GM21390 (cell line): Measurements from ENCODE around the gene MROH2A.

Experiments used
- ATAC-seq: cut with Tn5 transposase; IDR thresholded peaks from one replicate; pipeline ENCODE4 v1.9.1; 2021; ENCODE audit not compliant: unreplicated experiment

Gene MROH2A

DNA sequence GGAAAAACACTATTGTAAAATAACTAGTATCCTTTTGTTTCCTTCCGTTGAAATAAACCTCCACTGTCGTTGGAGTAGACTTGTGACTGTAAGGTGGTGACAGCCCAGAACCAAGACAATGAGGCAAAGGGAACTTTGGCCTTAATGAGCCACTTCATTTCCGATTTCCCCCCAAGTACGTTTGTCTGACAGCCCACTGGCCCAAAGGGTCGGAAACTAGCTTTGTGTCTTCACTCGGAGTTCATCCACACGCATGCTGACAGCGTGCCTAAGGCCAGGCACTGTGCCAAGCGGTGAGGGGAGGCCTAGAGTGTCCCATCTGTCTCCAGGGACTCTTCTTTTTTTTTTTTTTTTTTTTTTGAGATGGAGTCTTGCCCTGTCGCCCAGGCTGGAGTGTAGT lies 55.2 kb downstream of the MROH2A start:
- ATAC-seq = no peak

GRCh38 chr2:233835230-233836186 lies 57.4 kb downstream of the MROH2A start:
- ATAC-seq = no peak

- ATAC-seq = no peak
These were observed 58.2 kb downstream of the MROH2A start for GRCh38 chr2:233836359-233836758.

DNA sequence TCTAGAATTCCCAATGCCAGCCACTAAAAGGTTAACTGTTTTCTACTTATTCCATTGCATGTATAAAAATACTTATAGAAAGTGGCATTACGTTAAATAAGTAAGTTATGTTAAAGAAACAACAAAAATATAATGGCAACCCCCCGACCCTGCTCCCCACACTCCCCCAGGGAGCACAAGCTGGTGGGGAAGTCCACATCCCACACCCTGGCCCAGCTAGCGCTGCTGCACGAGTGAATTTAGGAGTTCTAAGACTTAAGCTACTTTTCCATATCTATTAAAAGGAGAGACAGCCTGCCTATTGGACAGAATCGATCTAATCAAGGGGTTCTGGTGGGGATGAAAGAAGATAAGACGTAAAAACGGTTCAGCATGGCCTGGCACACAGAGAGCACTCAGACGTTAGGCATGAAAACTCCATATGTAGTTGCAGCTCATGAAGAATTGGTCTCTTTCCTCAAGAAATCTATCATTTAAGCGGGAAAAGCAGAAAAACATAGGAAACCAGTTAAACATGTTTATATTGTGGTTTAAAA lies 59.6 kb downstream of the MROH2A start:
- ATAC-seq = no peak

GRCh38 chr2:233838251-233838650 lies 60.1 kb downstream of the MROH2A start:
- no peak for ATAC-seq

DNA sequence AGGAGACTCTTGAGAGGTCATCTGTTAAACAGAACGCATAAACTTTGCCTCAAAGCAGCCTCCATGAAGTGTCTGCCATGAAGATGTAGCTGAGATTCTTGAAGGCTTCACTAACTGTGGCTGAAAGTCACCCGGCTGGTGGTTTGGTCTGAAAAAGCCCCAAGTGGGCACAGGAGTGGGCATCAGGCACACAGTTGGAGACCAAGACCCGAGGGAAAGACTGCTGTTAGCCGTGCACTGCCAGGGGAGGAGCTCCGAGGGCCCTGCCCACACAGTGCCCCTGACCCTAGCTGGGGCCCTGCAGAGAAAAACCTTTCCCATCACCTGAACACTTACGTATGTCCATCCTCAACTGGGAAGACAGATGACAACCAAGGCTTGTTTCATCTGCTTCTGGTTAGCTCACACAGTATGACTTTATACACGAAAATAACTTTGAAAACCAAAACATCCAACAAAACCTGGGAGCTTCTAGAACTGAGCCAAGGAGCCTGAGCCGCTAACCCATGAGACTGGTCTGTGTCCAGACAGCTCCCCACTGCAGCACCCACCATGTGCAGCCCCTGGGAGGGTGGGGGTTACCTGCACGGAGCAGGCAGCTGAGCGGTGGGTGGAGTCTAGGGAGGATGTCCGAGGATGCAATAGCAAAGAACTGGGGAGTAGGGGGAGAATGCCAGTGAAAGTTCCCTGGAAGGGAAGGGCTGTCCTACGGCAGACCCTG lies 60.8 kb downstream of the MROH2A start:
- ATAC-seq = no peak

DNA sequence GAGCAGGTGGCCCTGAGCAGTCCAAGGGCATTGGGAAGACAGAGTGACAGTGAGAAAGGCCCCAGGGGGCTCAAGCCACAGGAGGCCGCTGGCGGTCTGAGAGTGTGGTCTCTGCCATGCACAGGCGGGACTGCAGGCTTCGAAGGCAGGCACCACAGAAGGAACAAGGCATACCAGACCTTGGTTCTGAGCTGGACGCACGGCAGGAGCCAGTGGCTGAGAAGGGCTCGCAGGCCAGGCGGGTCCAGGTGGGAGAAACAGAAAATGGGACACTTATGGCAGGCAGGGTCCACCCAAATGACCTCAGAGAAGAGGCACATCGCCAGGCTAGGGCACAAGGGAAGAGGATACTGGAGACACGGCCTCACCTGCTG lies 61.3 kb downstream of the MROH2A start:
- no peak for ATAC-seq

DNA sequence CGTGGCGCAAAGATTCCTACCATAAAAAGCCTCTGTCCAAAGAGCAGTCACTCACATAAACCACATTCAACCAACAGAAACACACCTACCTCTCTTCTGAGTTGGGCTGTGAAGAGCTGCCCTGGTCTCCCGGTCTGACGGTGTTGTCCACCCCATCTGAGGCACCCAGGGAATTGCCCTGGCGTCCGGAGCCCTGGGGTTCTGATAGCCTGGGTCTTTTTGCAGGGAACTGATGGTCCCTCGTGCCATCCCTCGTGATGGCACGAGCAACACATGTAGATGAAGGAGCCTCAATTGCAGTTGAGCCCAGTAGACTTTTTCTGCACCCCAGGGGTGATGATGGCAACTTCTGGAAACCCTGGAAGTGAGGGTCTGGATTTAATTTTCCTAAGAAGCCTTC lies 62.4 kb downstream of the MROH2A start:
- ATAC-seq = no peak

GRCh38 chr2:233841183-233841582 lies 63.1 kb downstream of the MROH2A start:
- no peak for ATAC-seq

DNA sequence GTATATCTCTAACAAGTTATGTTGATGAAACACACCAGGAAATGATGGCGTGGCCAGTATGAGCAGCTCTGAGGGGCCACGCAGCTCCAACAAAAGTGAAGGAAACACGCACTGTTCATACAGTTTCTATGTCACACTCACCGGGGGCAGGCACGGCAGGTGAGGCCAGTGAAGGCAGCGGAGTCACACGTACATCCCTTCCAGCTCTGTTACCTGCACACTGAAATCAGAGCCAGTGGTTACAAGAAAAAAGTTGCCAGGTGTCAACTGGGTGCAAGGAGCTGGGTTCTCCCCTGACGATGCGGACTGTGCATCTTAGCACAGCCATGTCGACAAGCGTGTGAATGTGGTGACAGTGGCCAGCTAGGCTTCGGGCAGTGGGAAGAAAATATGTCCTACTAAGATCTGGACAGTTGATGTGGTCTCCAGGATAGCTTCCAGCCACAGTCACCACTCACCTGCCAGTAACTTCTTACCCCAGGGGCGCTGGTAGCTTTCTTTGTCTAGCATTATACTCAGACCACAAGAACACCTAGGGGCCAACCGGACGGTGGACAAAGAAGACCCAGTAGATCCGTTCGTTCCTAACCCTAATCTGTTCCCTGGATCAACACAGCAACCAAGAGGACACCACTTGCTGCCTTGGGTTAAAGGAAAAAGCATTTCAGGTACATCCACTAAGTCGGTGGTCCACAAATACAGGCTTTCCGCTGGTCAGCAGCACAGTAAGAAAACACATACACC lies 66.1 kb downstream of the MROH2A start:
- no peak for ATAC-seq

- ATAC-seq = no peak
These were observed 66.7 kb downstream of the MROH2A start for GRCh38 chr2:233844836-233845235.

GRCh38 chr2:233845301-233846060 lies 67.4 kb downstream of the MROH2A start:
- no peak for ATAC-seq

- no peak for ATAC-seq
These were observed 68.5 kb downstream of the MROH2A start for GRCh38 chr2:233846387-233847247.

DNA sequence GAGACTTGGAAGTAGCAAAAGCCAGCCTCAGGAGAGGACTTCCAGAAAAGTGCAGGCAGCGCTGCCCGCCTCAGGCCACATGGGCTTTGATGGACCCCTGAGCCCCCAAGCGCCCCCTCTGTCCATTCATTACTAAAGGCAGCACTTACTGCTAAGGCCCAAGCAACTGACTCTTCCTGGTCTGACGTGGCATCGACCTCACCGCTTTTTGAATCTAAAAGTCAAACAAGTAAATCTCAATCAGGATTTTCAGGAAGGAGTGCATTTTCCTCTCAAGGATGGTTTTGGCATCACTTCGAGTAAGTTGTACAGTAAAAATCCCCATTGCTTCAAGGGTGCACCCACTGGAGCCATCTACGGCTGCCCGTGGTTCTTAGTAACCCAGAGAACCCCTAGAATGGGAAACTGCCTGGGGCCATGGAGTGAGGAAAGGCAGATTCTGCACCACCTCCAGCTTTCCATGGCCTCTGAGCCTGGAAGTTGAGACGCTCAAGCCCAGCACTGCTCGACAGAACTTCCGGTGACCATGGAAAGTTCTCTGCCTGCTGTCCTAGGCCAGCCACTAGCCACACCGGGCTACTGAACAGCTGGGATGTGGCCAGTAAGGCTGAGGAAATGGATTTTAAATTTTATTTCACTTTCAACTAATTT lies 69.2 kb downstream of the MROH2A start:
- ATAC-seq = no peak

DNA sequence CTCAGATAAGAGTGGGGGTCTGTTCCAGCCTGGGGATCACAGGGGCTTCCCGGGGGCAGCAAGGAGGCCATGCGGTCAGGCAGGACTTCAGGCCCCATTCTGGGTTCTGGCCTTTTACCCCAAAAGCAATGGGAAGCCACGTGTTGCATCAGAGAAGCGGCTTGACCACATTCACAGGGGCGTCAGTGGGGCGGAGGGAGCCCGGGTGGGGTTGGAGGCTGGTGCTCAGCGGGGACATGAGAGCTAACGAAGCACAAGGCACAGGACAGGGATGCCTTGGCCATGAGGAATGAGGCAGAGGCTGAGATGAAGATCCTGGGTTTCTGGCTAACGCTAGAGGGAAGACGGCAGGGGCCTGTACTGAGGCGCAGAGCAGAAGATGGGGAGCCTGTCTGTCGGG lies 70.1 kb downstream of the MROH2A start:
- no peak for ATAC-seq

DNA sequence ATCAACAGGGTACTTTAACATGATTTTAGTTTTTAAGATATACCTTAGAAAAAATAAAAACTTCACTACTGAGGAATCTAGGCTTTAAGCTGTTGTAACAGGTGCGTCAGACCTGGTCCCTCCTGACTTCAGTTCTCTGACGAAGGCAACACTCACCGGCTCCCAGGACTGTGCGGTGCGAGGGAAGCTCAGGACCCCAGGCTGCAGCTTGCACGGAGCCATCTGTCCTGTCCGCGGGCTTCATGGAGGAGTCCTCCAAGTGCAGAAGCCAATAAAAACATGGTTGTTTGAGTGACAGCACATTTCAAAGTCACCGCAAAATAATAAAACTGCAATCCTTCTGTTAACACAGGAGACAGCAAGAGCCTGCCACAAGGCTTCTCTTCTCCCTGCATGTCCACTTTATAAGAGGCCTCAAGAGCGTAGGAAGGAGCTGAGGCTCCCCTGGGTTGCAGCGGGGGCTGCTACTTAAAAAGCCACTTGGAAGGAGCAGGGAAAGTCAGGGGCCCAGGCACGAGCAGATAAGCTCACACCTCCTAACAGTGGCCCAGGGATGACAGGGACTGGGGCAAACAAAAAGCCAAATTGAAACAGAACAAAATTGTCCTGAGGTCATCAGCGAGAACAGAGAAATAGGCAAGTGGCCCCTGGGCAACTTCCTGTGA lies 71.6 kb downstream of the MROH2A start:
- ATAC-seq = no peak

- ATAC-seq = no peak
These were observed 72.6 kb downstream of the MROH2A start for GRCh38 chr2:233850745-233851144.

GRCh38 chr2:233851169-233851568 lies 73.0 kb downstream of the MROH2A start:
- no peak for ATAC-seq

DNA sequence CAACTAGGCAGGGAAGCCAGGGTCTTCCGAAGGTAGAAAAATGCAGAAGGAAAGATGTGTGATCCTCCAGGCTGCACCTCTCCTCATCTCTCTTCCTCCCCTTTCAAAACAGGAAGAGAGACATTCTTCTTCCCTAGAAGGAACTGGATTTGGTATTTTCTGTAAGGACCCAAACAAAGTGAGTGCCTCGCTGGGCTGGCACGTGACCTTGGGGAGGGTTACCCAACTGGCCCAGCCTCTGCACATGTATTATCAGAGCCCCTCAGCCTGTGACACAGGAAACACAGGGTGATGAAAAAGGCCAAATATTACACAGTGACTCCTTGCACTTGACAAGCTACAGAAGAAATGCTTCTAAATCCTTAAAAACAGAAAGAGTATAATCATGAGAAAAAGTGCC lies 73.9 kb downstream of the MROH2A start:
- ATAC-seq = no peak
